Stimulated activated CD8-positive, alpha-beta memory T cell treated with anti-CD3 and anti-CD28 coated beads, Interleukin-4, amount 100 ng/mL, for 24 hours (primary cell): Measurements from ENCODE around the gene DMBX1.

Experiments used
- DNase-seq: peaks from one replicate; pipeline ENCODE4 v3.0.0-alpha.2; 2020; ENCODE audit warnings: low read depth

Gene DMBX1

GRCh38 chr1:46506470-46507219 lies 17.0 kb downstream of the DMBX1 start:
- DNase-seq: no peak

- no peak for DNase-seq
Observed at GRCh38 chr1:46508757-46509156, 19.1 kb downstream of the DMBX1 start.

- DNase-seq: no peak
Observed at GRCh38 chr1:46510341-46510997, 20.8 kb downstream of the DMBX1 start.

- no peak for DNase-seq
Observed at GRCh38 chr1:46510998-46511365, 21.3 kb downstream of the DMBX1 start.

- DNase-seq: no peak
Observed at GRCh38 chr1:46512135-46512791, 22.6 kb downstream of the DMBX1 start.

- no peak for DNase-seq
Observed at GRCh38 chr1:46512792-46513190, 23.2 kb downstream of the DMBX1 start.

- DNase-seq: no peak
Observed at GRCh38 chr1:46513536-46513935, 23.9 kb downstream of the DMBX1 start.

- DNase-seq: no peak
Observed at GRCh38 chr1:46515576-46515975, 25.9 kb downstream of the DMBX1 start.

- DNase-seq: no peak
Observed at GRCh38 chr1:46516200-46516950, 26.7 kb downstream of the DMBX1 start.

GRCh38 chr1:46517010-46517600 lies 27.5 kb downstream of the DMBX1 start:
- no peak for DNase-seq

- no peak for DNase-seq
Observed at GRCh38 chr1:46517932-46518498, 28.4 kb downstream of the DMBX1 start.

- DNase-seq: no peak
Observed at GRCh38 chr1:46519209-46519608, 29.6 kb downstream of the DMBX1 start.

- no peak for DNase-seq
Observed at GRCh38 chr1:46520063-46520911, 30.7 kb downstream of the DMBX1 start.

- no peak for DNase-seq
Observed at GRCh38 chr1:46521414-46521813, 31.8 kb downstream of the DMBX1 start.

- DNase-seq: no peak
Observed at GRCh38 chr1:46522184-46522968, 32.7 kb downstream of the DMBX1 start.

- DNase-seq: no peak
Observed at GRCh38 chr1:46522969-46523320, 33.3 kb downstream of the DMBX1 start.

- no peak for DNase-seq
Observed at GRCh38 chr1:46523496-46524353, 34.1 kb downstream of the DMBX1 start.

- no peak for DNase-seq
Observed at GRCh38 chr1:46524843-46525242, 35.2 kb downstream of the DMBX1 start.
